Hematopoietic multipotent progenitor cell (in vitro differentiated cells): ENCODE measurements around the gene RNF217. TPM values are rescaled to one million over a fixed set of nuclear protein-coding genes. Genes with fewer than 3 reads are reported as not detected.
"Not testable (repeated sequence)": the region's sequence is repeated elsewhere in the genome, so short reads cannot be mapped to it uniquely, and the experiment has no call there.

Experiments
- DNase-seq, 3 donors: peaks; one replicate each; pipeline ENCODE4 v3.0.0-alpha.2; 2011 to 2015; ENCODE audit warnings: low read depth in 2 of 3, low spot score in 2 of 3
- total RNA-seq: library from RNA; depleted of rRNA; stranded (reverse); fragments of >200 nt; gene quantifications from one replicate; pipeline ENCODE4 v1.2.3, GENCODE V29; 2012

The RNF217 gene
- total RNA-seq, 1 donor: 11.8 TPM

GRCh38 chr6:125009578-125009977 is 47.3 kb downstream of the RNF217 start:
- no peak for DNase-seq

GRCh38 chr6:125013938-125014660 is 51.9 kb downstream of the RNF217 start:
- DNase-seq: no peak

- no peak for DNase-seq
Observed at GRCh38 chr6:125014661-125014957, 52.4 kb downstream of the RNF217 start.

GRCh38 chr6:125015152-125015551 is 52.9 kb downstream of the RNF217 start:
- no peak for DNase-seq

- no peak for DNase-seq
Observed at GRCh38 chr6:125018136-125018535, 55.9 kb downstream of the RNF217 start.

- DNase-seq: no peak
Observed at GRCh38 chr6:125019281-125019680, 57.0 kb downstream of the RNF217 start.

GRCh38 chr6:125019918-125020317 is 57.7 kb downstream of the RNF217 start:
- DNase-seq: no peak

GRCh38 chr6:125020385-125020784 is 58.1 kb downstream of the RNF217 start:
- DNase-seq: no peak

GRCh38 chr6:125022391-125022989 is 60.3 kb downstream of the RNF217 start:
- DNase-seq: no peak

GRCh38 chr6:125025164-125025854 is 63.1 kb downstream of the RNF217 start:
- no peak for DNase-seq

GRCh38 chr6:125027287-125027686 is 65.0 kb downstream of the RNF217 start:
- no peak for DNase-seq

- DNase-seq: no peak
Observed at GRCh38 chr6:125030969-125031368, 68.7 kb downstream of the RNF217 start.

- DNase-seq: no peak
Observed at GRCh38 chr6:125031385-125031784, 69.1 kb downstream of the RNF217 start.

GRCh38 chr6:125034929-125035328 is 72.7 kb downstream of the RNF217 start:
- not testable (repeated sequence) for DNase-seq

- not testable (repeated sequence) for DNase-seq
Observed at GRCh38 chr6:125036486-125036885, 74.2 kb downstream of the RNF217 start.

- DNase-seq: no peak
Observed at GRCh38 chr6:125037827-125038226, 75.6 kb downstream of the RNF217 start.

- no peak for DNase-seq
Observed at GRCh38 chr6:125038925-125039324, 76.7 kb downstream of the RNF217 start.

- DNase-seq: no peak
Observed at GRCh38 chr6:125041740-125042459, 79.7 kb downstream of the RNF217 start.

- no peak for DNase-seq
Observed at GRCh38 chr6:125044066-125044465, 81.8 kb downstream of the RNF217 start.

- no peak for DNase-seq
Observed at GRCh38 chr6:125044667-125045066, 82.4 kb downstream of the RNF217 start.

GRCh38 chr6:125046107-125046925 is 84.1 kb downstream of the RNF217 start:
- no peak for DNase-seq
